AG09309 (cell line): Measurements from ENCODE around the gene SLC23A3.

Source experiments
- DNase-seq: peaks from one replicate; pipeline ENCODE4 v3.0.0-alpha.2; 2010; ENCODE audit warnings: low read depth
- H3K4me3 ChIP-seq: 2 replicates; pipeline ENCODE4 v1.5.1; 2011; ENCODE audit warnings: mild to moderate bottlenecking, low read depth, low read length, moderate library complexity; ENCODE audit not compliant: control insufficient read depth
- CTCF ChIP-seq: IDR thresholded peaks from 2 replicates; pipeline ENCODE4 v1.5.1; 2011; ENCODE audit warnings: mild to moderate bottlenecking, low read depth, low read length, inconsistent platforms; ENCODE audit not compliant: insufficient read depth, control insufficient read depth; ENCODE audit errors: missing control alignments

Gene SLC23A3, protein sequence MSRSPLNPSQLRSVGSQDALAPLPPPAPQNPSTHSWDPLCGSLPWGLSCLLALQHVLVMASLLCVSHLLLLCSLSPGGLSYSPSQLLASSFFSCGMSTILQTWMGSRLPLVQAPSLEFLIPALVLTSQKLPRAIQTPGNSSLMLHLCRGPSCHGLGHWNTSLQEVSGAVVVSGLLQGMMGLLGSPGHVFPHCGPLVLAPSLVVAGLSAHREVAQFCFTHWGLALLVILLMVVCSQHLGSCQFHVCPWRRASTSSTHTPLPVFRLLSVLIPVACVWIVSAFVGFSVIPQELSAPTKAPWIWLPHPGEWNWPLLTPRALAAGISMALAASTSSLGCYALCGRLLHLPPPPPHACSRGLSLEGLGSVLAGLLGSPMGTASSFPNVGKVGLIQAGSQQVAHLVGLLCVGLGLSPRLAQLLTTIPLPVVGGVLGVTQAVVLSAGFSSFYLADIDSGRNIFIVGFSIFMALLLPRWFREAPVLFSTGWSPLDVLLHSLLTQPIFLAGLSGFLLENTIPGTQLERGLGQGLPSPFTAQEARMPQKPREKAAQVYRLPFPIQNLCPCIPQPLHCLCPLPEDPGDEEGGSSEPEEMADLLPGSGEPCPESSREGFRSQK

DNA sequence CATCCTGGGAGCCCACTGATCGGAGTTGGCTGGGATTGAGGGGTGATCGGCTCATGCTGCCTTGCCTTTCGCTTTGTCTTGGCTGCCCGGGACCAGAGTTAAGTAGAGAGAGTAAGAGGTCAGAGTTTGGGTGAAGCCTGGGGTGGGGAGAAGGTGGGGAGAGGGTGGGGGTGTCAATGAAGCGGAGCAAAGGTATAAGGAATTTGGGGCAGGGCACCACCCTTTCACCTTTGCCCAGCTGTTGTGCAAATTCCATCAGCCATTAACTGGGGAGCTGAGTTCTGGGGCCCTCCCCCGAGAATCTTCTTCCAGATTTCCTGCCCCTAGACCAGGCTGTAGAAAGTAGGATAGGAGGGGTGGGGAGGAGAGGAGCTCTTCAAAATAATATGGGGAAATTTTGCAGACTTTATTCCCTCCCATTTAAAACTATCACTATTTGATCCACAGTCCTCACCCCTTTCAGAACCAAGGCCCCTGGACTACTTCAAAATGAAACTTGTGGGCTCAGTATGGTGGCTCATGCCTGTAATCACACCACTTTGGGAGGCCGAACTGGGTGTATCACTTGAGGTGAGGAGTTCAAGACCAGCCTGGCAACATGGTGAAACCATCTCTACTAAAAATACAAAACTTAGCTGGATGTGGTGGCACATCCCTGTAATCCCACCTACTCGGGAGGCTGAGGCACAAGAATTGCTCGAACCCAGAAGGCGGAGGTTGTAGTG is at the start of gene SLC23A3:
Gene SLC23A3, minus strand, starts transcription at position 100 of the 725 bp plus-strand sequence. Its CDS starts 45 bp downstream, at position 55.
- H3K4me3 ChIP-seq, result no peak within 1 kb of the TSS
- TF ChIP-seq CTCF, result no peak
- no peak for DNase-seq

DNA sequence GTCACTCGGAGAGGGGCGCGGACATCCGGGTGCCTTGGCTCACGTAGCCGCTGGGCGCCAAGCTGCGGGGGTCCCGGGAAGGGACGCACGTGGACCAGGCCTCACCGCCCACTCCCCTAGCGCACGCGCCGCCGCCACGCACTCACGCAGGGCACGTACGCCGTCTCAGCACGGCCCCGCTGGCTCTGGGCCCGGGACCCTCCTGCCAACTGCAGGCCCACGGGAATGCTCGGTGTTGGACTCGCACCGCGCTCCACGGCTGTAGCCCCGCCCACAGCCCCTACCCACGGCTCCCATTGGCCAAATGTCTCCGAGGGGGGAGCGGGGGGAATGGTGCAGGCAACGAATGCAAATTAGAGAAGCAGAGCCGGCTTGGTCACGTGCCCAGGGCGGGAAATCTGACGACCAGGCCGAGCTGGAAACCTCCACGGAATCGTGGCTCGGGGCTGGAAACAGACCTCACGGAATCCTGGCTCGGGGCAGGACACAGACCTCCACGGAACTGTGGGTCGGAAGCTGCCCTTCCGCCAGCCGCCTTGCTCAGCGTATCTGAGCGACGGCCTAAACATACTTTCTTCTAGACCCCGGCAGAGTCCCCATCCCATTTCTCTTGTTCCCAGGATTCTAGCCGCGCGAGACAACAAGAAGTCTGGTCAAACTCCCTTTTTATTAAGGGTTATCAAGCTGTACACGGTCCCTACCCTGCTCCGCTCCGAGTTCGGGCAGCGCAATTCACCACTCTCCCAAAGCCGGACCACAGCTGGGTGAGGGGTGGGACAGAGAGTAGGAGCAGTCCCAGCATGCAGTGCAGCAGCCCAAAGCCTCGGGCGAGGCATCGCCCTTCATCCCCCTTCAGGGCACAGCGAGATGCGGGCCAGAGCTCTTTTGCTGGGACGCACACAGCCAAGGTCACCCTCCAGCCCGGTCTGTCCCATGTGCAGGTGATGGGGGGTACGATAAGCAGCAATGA is 49.2 kb upstream of the SLC23A3 start, which contains the start of gene ABCB6:
Gene ABCB6, minus strand, starts transcription at position 227 of the 970 bp plus-strand sequence. CDS start 285 bp downstream, outside the sequence.
- peak within 1 kb of the TSS; percentile 53 for H3K4me3 ChIP-seq
- peak; percentile 69 for DNase-seq
- no peak for TF ChIP-seq CTCF

DNA sequence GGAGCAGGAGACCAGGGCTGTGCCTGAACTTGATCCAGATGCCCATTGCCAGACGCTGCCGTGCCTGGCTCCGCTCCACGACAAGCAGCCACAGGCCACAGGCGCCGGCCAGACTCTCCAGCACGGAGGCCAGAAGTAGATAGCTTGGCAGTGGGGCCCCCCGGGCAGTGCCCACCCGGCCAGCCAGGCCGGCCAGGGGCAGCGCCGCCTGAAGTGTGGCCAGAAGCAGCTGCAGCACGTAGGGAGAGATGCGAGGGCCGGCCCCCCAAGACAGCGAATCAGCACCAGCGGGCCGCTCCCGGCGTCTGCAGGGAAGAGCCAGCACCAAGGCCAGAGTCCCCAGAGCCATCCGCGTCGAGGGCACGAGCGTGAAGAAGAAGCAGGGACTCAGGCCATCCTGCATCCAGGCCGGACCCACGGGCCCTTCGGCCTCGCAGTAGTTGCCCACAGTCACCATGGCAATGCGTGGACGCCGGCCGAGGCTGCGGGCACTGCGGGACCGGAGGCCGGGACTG is 48.4 kb upstream of the SLC23A3 start:
- H3K4me3 ChIP-seq, result peak overlapping the region; percentile 53
- DNase-seq, result no peak
- no peak for TF ChIP-seq CTCF

- no peak for TF ChIP-seq CTCF
- H3K4me3 ChIP-seq, result no peak overlapping the region
- no peak for DNase-seq
Observed at GRCh38 chr2:219216535-219216915, 46.7 kb upstream of the SLC23A3 start.

DNA sequence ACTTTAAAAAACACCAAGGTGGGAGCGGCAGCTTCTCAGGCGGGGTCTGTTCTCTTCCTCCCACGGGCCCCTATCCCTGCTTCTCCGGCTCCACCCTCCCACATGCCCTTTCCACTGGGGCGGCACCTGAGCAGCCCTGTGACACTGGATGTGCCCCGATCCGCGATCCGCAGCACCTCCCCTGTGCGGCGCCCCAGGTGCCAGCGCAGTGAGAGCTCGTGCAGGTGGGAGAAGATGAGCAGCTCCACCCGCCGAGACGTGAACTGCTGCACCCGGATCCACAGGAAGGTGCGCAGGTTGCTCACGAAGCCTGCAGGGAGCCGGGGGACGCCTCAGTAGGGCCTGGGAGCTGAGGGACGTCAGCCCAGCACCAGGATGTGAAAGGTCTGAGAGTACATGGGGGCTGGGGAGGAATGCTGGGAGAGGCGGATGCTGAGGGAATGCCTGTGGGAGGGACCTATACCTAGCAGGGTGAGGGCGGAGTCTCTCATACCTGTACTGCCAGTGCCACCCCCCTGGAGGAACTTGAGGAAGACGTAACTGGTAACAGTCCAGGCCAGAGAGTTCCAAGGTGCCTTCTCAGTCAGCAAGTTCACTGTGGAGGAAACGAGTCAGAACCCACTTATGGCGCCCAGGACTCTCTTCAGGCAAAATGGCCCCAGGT is 46.2 kb upstream of the SLC23A3 start:
- no peak overlapping the region for H3K4me3 ChIP-seq
- TF ChIP-seq CTCF, result no peak
- DNase-seq, result no peak

DNA sequence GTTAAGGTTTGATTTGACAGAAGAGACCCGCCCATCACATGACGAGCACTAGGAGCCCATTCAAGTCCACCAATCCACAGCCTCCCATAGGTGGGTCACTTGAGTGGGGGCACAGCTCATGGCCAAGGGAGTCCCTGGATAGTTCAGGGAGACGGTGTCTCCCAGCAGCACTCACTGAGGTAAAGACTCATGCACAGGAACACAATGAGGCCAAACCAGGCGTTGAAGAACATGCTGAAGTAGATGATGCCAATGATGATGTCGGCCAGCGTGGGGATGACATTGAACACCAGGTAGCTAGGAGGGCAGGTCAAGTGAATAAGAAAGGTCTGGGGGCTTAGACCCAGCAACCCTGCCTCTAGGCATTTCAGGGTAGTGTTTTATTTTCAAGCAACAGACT is 45.0 kb upstream of the SLC23A3 start:
- TF ChIP-seq CTCF, result no peak
- no peak overlapping the region for H3K4me3 ChIP-seq
- no peak for DNase-seq
